PC-9 (cell line): ENCODE data around the gene MTMR2. TPM values are rescaled to one million over a fixed set of nuclear protein-coding genes. Genes with fewer than 3 reads are reported as not detected.

Experiments
- BruUV-seq: library from RNA; stranded (reverse); fragments of 400-500 nt; replicated peaks from 2 replicates; lab custom pipeline; 2021; lab: Mats Ljungman, UMichigan
- CTCF ChIA-PET: fragments of 300-600 bp; sonication (Branson Sonifier 250); formaldehyde crosslinking; loops from one replicate; lab custom pipeline; 2022; ENCODE audit warnings: antibody characterized with exemption; lab: Charles Lee
- POLR2A ChIA-PET: fragments of 300-600 bp; sonication (Branson Sonifier 250); formaldehyde crosslinking; loops from one replicate; lab custom pipeline; 2022; ENCODE audit warnings: antibody characterized with exemption; ENCODE audit not compliant: unreplicated experiment; lab: Charles Lee
- DNase-seq, 2 experiments: peaks; one replicate each; pipeline versions ENCODE4 v3.0.0 to v3.0.0-alpha.2; 2015 to 2022; ENCODE audit warnings: mixed read lengths in 1 of 2
- H2AFZ ChIP-seq: fragments of 200-600 bp; sonication (generic); 2 replicates; pipeline ENCODE4 v1.8.1; 2017; ENCODE audit warnings: antibody characterized with exemption
- H3F3A ChIP-seq: fragments of 200-600 bp; sonication (generic); 2 replicates; pipeline ENCODE4 v1.8.1; 2017; ENCODE audit warnings: antibody characterized with exemption, mild to moderate bottlenecking, low read depth; ENCODE audit not compliant: insufficient read depth
- H3K27ac ChIP-seq: fragments of 200-600 bp; sonication (generic); 2 replicates; pipeline ENCODE4 v1.6.1; 2016; ENCODE audit warnings: mixed run types
- H3K27me3 ChIP-seq: fragments of 200-600 bp; sonication (generic); 2 replicates; pipeline ENCODE4 v1.6.1; 2016; ENCODE audit warnings: low read depth, mixed run types; ENCODE audit not compliant: insufficient read depth
- H3K36me3 ChIP-seq: fragments of 200-600 bp; sonication (generic); 2 replicates; pipeline ENCODE4 v1.6.1; 2016; ENCODE audit warnings: low read depth, mixed run types
- H3K4me1 ChIP-seq: fragments of 200-600 bp; sonication (generic); replicated peaks from 2 replicates; pipeline ENCODE4 v1.6.1; 2016; ENCODE audit warnings: mixed run types; ENCODE audit not compliant: insufficient read depth
- H3K4me2 ChIP-seq: fragments of 200-600 bp; sonication (generic); 2 replicates; pipeline ENCODE4 v1.6.1; 2017; ENCODE audit warnings: mixed run types
- H3K4me3 ChIP-seq: fragments of 200-600 bp; sonication (generic); 2 replicates; pipeline ENCODE4 v1.6.1; 2016; ENCODE audit warnings: mixed run types
- H3K79me2 ChIP-seq: fragments of 200-600 bp; sonication (generic); 2 replicates; pipeline ENCODE4 v1.6.1; 2017; ENCODE audit warnings: low read depth, mixed run types
- H3K9me2 ChIP-seq: fragments of 200-600 bp; sonication (generic); 2 replicates; pipeline ENCODE4 v1.8.1; 2017; ENCODE audit warnings: mild to moderate bottlenecking; ENCODE audit not compliant: insufficient read depth
- H3K9me3 ChIP-seq: fragments of 200-600 bp; sonication (generic); 2 replicates; pipeline ENCODE4 v1.8.1; 2016; ENCODE audit warnings: low read depth; ENCODE audit not compliant: insufficient read depth
- H4K20me1 ChIP-seq: fragments of 200-600 bp; sonication (generic); 2 replicates; pipeline ENCODE4 v1.8.1; 2017; ENCODE audit not compliant: insufficient read depth
- CTCF ChIP-seq: fragments of 200-600 bp; sonication (generic); conservative IDR thresholded peaks from 2 replicates; pipeline ENCODE4 v1.6.1; 2017; ENCODE audit warnings: mixed run types, antibody characterized with exemption, mild to moderate bottlenecking, moderate library complexity
- EZH2 ChIP-seq: fragments of 200-600 bp; sonication (generic); IDR thresholded peaks from 2 replicates; pipeline ENCODE4 v1.8.0; 2017; ENCODE audit warnings: antibody characterized with exemption, low read depth
- intact Hi-C: fragments of 100-400 bp; cut with micrococcal nuclease; formaldehyde crosslinking; loops from one replicate; pipeline ENCODE4 v1.10.0; 2022; ENCODE audit not compliant: unreplicated experiment
- total RNA-seq: library from RNA; stranded (reverse); gene quantifications from 2 replicates; pipeline ENCODE4 v1.2.3, GENCODE V29; 2021

Gene MTMR2
- total RNA-seq, 1 experiment from 2014 or later, result 60.7 TPM

- ChIA-PET POLR2A (no interaction called here), CTCF (no interaction called here)
- intact Hi-C loops, result loop anchor here (5.0 kb wide), 1 partner anchor 192 kb away; no protein-coding TSS in a partner anchor
- no TSS peak for BruUV-seq
- Histone ChIP-seq H3F3A (peaks cover 17% of the 10 kb centered on the region; the same call in 1 of the 2 replicates), H3K9me2 (no peaks in the 10 kb centered on the region), H3K4me2 (no peak overlapping the region), H3K79me2 (no peaks in the 10 kb centered on the region), H3K9me3 (no peaks in the 10 kb centered on the region), H4K20me1 (no peaks in the 10 kb centered on the region), H3K27ac (no peak overlapping the region), H3K27me3 (no peaks in the 10 kb centered on the region), H3K36me3 (peaks cover 51% of the 10 kb centered on the region), H2AFZ (no peak overlapping the region), H3K4me1 (no peaks in the 10 kb centered on the region), H3K4me3 (no peak overlapping the region)
- no peak for DNase-seq
- TF ChIP-seq EZH2 (no peak), CTCF (no peak)
These were observed 78.7 kb downstream of the MTMR2 start for GRCh38 chr11:95845167-95845566.

DNA sequence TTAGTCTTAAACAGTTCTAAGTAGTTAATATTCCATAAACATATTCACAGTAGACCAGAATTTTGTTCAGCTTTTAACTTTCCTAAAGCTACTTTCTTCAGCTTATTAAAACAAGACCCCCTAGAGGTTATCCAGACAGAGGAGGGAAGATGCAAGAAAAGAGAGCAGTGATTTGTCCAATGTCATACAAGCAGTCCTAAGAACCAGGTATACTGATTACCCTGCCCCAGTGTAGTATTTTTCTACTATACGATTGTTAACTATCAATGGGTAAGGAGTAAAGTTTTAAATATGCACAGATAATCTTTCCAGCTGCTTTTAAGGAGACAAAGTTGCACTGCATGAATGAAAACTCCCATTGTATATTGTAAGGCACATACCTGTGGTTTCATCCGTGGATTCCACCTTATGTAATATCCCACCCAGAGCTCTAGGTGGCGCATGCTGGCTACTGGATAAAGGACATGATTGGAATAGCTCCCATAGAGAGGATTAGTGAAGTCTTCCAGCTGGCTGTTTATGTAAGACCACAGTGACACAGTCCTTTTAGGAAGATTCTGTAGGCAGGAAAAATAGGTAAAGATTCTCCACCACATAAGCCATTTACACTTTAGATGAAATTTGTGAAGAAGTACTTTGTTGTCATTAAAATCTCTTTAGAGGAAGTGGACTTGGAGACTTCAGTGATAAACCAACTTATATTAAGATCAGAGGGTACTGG, 88.0 kb downstream of the MTMR2 start:
- Histone ChIP-seq H3K4me3 (no peak overlapping the region), H3K27me3 (no peaks in the 10 kb centered on the region), H3K9me2 (no peaks in the 10 kb centered on the region), H3K27ac (peak overlapping the region; percentile 38), H3K36me3 (peaks cover 58% of the 10 kb centered on the region), H3K79me2 (no peaks in the 10 kb centered on the region), H2AFZ (no peak overlapping the region), H4K20me1 (no peaks in the 10 kb centered on the region), H3K9me3 (no peaks in the 10 kb centered on the region), H3F3A (peaks cover 56% of the 10 kb centered on the region), H3K4me1 (no peaks in the 10 kb centered on the region), H3K4me2 (no peak overlapping the region)
- intact Hi-C loops, result loop anchor here (1.0 to 10.0 kb wide), 4 partner anchors 389 to 587 kb away; partner anchors contain the start of gene MAML2
- TF ChIP-seq CTCF, result peak; percentile 97
- no peak for TF ChIP-seq EZH2
- POLR2A ChIA-PET, result interaction anchor here (0.6 to 0.9 kb wide), 5 partner anchors 47 to 503 kb away, joined by 3 to 8 read pairs (median 5); no protein-coding TSS in a partner anchor
- CTCF ChIA-PET, result interaction anchor here (0.6 to 2.4 kb wide), 6 partner anchors 420 to 589 kb away, joined by 3 to 11 read pairs (median 6); partner anchors contain the start of genes CCDC82, JRKL and MAML2
- DNase-seq, result peak; percentile 76 to 89
- no TSS peak for BruUV-seq

DNA sequence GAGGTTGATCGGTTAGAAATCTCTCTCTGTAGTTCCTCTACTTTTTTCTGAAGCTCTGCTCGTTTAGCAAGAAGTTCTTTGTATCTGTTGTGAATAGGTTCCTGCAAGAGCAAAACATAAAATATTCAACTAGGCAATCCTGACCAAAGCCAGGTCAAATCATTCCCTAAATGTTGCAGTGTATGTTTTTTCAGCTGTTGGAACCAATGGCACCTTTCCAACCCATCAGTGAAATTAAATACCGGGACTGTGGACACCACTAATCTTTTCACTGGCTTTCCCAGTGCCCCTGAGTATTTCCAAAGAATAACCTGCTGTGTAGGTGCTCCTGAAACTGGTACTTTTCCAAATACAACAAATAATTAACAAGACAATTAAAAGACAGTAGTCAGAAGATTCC, 88.6 kb downstream of the MTMR2 start:
- Histone ChIP-seq H3K4me2 (no peak overlapping the region), H4K20me1 (no peaks in the 10 kb centered on the region), H2AFZ (no peak overlapping the region), H3K4me1 (no peaks in the 10 kb centered on the region), H3K4me3 (no peak overlapping the region), H3K9me2 (no peaks in the 10 kb centered on the region), H3K9me3 (no peaks in the 10 kb centered on the region), H3K79me2 (no peaks in the 10 kb centered on the region), H3K27me3 (no peaks in the 10 kb centered on the region), H3F3A (peaks cover 61% of the 10 kb centered on the region), H3K36me3 (peaks cover 59% of the 10 kb centered on the region), H3K27ac (no peak overlapping the region)
- BruUV-seq, result no TSS peak
- no peak for TF ChIP-seq EZH2
- no peak for TF ChIP-seq CTCF
- no peak for DNase-seq
- POLR2A ChIA-PET, result interaction anchor here (0.6 to 0.9 kb wide), 3 partner anchors 47 to 504 kb away, joined by 3 to 6 read pairs (median 4); no protein-coding TSS in a partner anchor
- intact Hi-C loops, result loop anchor here (10.0 kb wide), 1 partner anchor 389 kb away; no protein-coding TSS in a partner anchor
- CTCF ChIA-PET, result interaction anchor here (0.6 to 2.4 kb wide), 5 partner anchors 421 to 589 kb away, joined by 3 to 11 read pairs (median 7); partner anchors contain the start of gene MAML2
